Measurements from ENCODE around the gene KAT6B.

DNA sequence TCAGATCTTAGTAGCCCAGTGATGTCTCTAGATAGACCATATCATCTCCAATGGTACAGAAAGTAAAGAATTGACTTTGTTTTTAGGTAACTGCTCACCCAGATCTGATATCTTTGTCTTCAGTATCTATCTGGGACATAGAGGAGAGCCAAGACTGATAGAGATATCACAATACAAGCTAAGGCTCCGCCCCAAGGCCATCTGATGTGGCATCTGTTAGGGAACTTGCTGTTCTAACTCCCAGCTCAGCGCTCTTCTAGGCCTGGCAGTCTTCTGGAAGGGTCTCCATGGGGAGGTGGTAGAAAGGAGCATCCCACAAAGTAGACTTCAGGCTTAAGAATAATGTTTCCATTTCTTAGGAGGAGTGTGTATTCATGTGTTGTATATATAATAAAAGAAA, 196.7 kb downstream of the KAT6B start:
- TF ChIP-seq POLR2A (IDR thresholded peaks at IDR 0.05) (no peak), CTCF (IDR thresholded peaks at IDR 0.05) (no peak)

Data from prostate gland (tissue), 2 donors.